ENCODE data around the gene NHERF1. TPM values are rescaled to one million over a fixed set of nuclear protein-coding genes. Genes with fewer than 3 reads are reported as not detected.

The NHERF1 gene
- total RNA-seq, 1 donor: 22.1 TPM

DNA sequence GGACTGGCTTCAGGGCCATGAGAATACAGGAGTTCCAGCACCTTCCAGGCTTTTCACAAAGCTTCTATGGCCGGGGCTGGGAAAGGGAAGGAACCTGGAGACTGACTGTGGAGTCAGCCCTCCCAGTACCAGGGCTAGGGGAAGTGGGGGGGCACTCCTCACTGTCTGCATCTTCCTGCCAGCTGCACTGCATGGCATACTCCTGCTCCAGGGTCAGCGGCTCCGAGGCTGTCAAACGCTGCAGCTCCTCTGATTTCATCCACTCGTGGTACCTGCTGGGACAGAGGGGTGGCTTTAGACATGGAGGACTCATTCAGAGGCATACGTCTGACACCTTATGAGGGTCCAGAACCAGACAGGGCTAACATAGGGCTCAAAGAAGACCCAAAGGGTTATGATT lies 25.0 kb downstream of the NHERF1 start:
- H3K4me3 ChIP-seq (ENCODE audit: insufficient read depth, low read length): peak overlapping the region; percentile 9
- peak; percentile 31 for DNase-seq (ENCODE audit: insufficient read length, low spot score, missing footprints)
- TF ChIP-seq, protein P1, sequence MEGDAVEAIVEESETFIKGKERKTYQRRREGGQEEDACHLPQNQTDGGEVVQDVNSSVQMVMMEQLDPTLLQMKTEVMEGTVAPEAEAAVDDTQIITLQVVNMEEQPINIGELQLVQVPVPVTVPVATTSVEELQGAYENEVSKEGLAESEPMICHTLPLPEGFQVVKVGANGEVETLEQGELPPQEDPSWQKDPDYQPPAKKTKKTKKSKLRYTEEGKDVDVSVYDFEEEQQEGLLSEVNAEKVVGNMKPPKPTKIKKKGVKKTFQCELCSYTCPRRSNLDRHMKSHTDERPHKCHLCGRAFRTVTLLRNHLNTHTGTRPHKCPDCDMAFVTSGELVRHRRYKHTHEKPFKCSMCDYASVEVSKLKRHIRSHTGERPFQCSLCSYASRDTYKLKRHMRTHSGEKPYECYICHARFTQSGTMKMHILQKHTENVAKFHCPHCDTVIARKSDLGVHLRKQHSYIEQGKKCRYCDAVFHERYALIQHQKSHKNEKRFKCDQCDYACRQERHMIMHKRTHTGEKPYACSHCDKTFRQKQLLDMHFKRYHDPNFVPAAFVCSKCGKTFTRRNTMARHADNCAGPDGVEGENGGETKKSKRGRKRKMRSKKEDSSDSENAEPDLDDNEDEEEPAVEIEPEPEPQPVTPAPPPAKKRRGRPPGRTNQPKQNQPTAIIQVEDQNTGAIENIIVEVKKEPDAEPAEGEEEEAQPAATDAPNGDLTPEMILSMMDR (IDR thresholded peaks at IDR 0.05; ENCODE audit: extremely low read depth, low read depth, low read length): no peak
- H3K27me3 ChIP-seq (ENCODE audit: insufficient read depth, low read length): no peaks in the 10 kb centered on the region
- H3K4me1 ChIP-seq (ENCODE audit: insufficient read depth, low read length): peaks cover 45% of the 10 kb centered on the region
- H3K4me2 ChIP-seq (ENCODE audit: insufficient read depth, low read length): peak overlapping the region; percentile 67
- H2AFZ ChIP-seq (ENCODE audit: low read length): no peak overlapping the region
- peaks cover 38% of the 10 kb centered on the region for H3K36me3 ChIP-seq (ENCODE audit: insufficient read depth, low read length)
- no peaks in the 10 kb centered on the region for H3K9me3 ChIP-seq (ENCODE audit: low read depth, low read length)
- peaks cover 24% of the 10 kb centered on the region for H4K20me1 ChIP-seq (ENCODE audit: insufficient read depth, low read length)
- H3K27ac ChIP-seq (ENCODE audit: low read depth, low read length): peak overlapping the region; percentile 62
- H3K79me2 ChIP-seq (ENCODE audit: insufficient read depth, low read length): peaks cover 44% of the 10 kb centered on the region

DNA sequence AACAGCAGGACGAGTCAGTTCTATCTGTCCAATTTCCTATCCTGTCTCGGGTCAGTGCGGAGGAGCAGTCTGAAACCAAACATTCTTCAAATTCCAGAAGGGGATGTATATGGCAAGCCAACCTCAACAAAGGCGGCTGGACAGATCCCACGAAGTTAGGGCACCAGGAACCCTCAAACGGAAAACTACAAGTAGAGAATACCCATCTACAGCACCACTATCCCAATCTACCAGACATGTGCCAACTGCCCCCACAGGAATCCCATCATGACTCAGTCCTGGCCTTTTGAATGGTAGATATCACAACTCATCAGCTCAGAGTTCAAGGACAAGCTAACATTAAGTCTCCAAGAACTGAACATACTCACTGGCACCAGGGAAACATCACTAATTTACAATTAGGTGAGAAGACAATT lies 25.5 kb downstream of the NHERF1 start:
- peaks cover 38% of the 10 kb centered on the region for H3K36me3 ChIP-seq (ENCODE audit: insufficient read depth, low read length)
- TF ChIP-seq, protein P1 (IDR thresholded peaks at IDR 0.05; ENCODE audit: extremely low read depth, low read depth, low read length): no peak
- peak overlapping the region; percentile 67 for H3K4me2 ChIP-seq (ENCODE audit: insufficient read depth, low read length)
- peaks cover 24% of the 10 kb centered on the region for H4K20me1 ChIP-seq (ENCODE audit: insufficient read depth, low read length)
- H3K27ac ChIP-seq (ENCODE audit: low read depth, low read length): peak overlapping the region; percentile 62
- peaks cover 44% of the 10 kb centered on the region for H3K79me2 ChIP-seq (ENCODE audit: insufficient read depth, low read length)
- H3K9me3 ChIP-seq (ENCODE audit: low read depth, low read length): no peaks in the 10 kb centered on the region
- H3K27me3 ChIP-seq (ENCODE audit: insufficient read depth, low read length): no peaks in the 10 kb centered on the region
- H3K4me3 ChIP-seq (ENCODE audit: insufficient read depth, low read length): peak overlapping the region; percentile 9
- peaks cover 40% of the 10 kb centered on the region for H3K4me1 ChIP-seq (ENCODE audit: insufficient read depth, low read length)
- no peak overlapping the region for H2AFZ ChIP-seq (ENCODE audit: low read length)
- DNase-seq (ENCODE audit: insufficient read length, low spot score, missing footprints): peak; percentile 94

GRCh38 chr17:74775409-74776043 lies 27.1 kb downstream of the NHERF1 start:
- peak overlapping the region; percentile 94 for H3K4me2 ChIP-seq (ENCODE audit: insufficient read depth, low read length)
- H4K20me1 ChIP-seq (ENCODE audit: insufficient read depth, low read length): peaks cover 30% of the 10 kb centered on the region
- DNase-seq (ENCODE audit: insufficient read length, low spot score, missing footprints): peak; percentile 58
- H2AFZ ChIP-seq (ENCODE audit: low read length): peak overlapping the region; percentile 93
- H3K27me3 ChIP-seq (ENCODE audit: insufficient read depth, low read length): no peaks in the 10 kb centered on the region
- peaks cover 53% of the 10 kb centered on the region for H3K79me2 ChIP-seq (ENCODE audit: insufficient read depth, low read length)
- peaks cover 46% of the 10 kb centered on the region for H3K36me3 ChIP-seq (ENCODE audit: insufficient read depth, low read length)
- peaks cover 37% of the 10 kb centered on the region for H3K4me1 ChIP-seq (ENCODE audit: insufficient read depth, low read length)
- H3K27ac ChIP-seq (ENCODE audit: low read depth, low read length): peak overlapping the region; percentile 86
- TF ChIP-seq, protein P1 (IDR thresholded peaks at IDR 0.05; ENCODE audit: extremely low read depth, low read depth, low read length): no peak
- no peaks in the 10 kb centered on the region for H3K9me3 ChIP-seq (ENCODE audit: low read depth, low read length)
- peak overlapping the region; percentile 98 for H3K4me3 ChIP-seq (ENCODE audit: insufficient read depth, low read length)

- no peaks in the 10 kb centered on the region for H3K9me3 ChIP-seq (ENCODE audit: low read depth, low read length)
- H3K79me2 ChIP-seq (ENCODE audit: insufficient read depth, low read length): peaks cover 56% of the 10 kb centered on the region
- TF ChIP-seq, protein P1 (IDR thresholded peaks at IDR 0.05; ENCODE audit: extremely low read depth, low read depth, low read length): no peak
- peaks cover 37% of the 10 kb centered on the region for H3K4me1 ChIP-seq (ENCODE audit: insufficient read depth, low read length)
- peaks cover 25% of the 10 kb centered on the region for H4K20me1 ChIP-seq (ENCODE audit: insufficient read depth, low read length)
- H3K27ac ChIP-seq (ENCODE audit: low read depth, low read length): peak within 1 kb of the TSS; percentile 86
- no peaks in the 10 kb centered on the region for H3K27me3 ChIP-seq (ENCODE audit: insufficient read depth, low read length)
- peak within 1 kb of the TSS; percentile 98 for H3K4me3 ChIP-seq (ENCODE audit: insufficient read depth, low read length)
- peaks cover 41% of the 10 kb centered on the region for H3K36me3 ChIP-seq (ENCODE audit: insufficient read depth, low read length)
- H3K4me2 ChIP-seq (ENCODE audit: insufficient read depth, low read length): peak within 1 kb of the TSS; percentile 94
- peak; percentile 100 for DNase-seq (ENCODE audit: insufficient read length, low spot score, missing footprints)
- H2AFZ ChIP-seq (ENCODE audit: low read length): peak within 1 kb of the TSS; percentile 93
Measured at GRCh38 chr17:74776044-74776962, 27.9 kb downstream of the NHERF1 start, which contains the start of gene NAT9. TSS of gene NAT9 (minus strand) at chr17:74776345. CDS start at chr17:74775698, 647 bp downstream.
